Stimulated activated CD4-positive, alpha-beta T cell treated with anti-CD3 and anti-CD28 coated beads, Interleukin-12 subunit alpha, Interleukin-12 subunit beta, amount 100 ng/mL, for 4 hours (primary cell): ENCODE measurements around the gene DRAM2.

Experiments
- DNase-seq: peaks from one replicate; pipeline ENCODE4 v3.0.0-alpha.2; 2020

Gene DRAM2

GRCh38 chr1:111139956-111140679 is at the start of gene DRAM2, which contains the start of gene CEPT1:
TSS of gene DRAM2 (minus strand) at chr1:111140093. CDS start at chr1:111131554, 8,539 bp downstream.
TSS of gene CEPT1 (plus strand) at chr1:111140223. CDS start at chr1:111147715, 7,492 bp downstream.
- DNase-seq: peak; percentile 91

DNA sequence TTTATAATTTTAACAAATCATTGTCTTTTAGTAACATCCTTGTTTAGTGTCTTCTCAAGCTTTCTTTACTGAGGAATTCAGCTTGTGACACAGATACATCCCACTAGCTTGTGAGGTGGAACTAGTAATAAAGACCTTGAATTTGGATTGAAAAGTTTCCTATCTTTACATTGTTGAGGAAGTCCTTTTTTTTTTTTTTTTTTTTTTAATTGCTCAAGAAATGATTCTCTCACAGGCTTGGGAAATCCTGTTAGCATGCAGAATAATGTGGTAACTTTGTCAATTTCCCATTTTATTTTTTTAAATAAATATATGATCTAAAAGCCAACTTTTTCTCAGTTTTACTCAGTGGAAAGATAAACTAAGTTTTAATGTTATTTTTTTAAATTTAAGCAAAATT is 44.8 kb upstream of the DRAM2 start:
- no peak for DNase-seq

GRCh38 chr1:111183308-111184069 is 43.6 kb upstream of the DRAM2 start:
- no peak for DNase-seq

GRCh38 chr1:111182052-111182451 is 42.2 kb upstream of the DRAM2 start:
- no peak for DNase-seq

DNA sequence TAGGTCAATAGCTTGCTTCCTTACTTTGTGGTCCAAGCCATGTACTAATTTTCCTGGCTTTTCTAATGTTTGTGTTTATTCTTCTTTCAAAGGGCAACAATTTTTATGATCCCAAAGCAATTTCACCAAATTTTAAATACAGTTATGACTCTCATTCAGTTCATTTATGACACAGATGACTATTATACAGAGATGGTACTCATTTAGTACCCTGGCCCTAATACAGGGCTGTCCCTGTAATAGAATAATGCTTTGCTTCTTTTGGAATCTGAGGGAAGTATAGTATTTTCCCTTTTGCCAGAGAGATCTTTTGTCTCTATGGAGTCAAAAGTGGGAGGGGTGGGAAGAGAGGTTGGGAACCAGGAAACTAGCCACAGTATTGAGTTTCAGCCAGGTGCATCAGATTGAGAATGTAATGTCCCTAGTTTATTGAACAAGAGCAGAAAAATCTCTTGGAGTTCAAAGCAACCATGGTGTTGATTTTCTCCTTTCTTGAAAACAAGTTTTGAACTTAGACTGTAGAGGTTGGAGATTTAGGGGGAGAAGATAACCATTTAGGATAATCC is 40.2 kb upstream of the DRAM2 start:
- DNase-seq: no peak

DNA sequence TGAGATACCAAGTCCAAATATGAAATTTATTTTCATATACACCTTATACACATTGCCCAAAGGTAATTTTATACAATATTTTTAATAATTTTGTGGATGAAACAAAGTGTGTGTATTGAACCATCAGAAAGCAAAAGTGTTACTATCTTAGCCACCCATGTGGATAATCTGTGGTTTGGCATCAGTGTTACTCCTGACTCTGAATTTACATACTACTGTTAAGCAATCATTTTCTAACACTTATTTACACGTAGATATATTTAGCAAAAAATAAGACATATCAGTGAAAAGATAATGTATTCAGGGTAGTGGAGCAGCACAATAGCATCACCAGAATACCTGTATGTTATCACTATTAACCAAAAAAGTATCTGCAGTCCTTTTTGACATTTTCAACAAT is 36.8 kb upstream of the DRAM2 start:
- no peak for DNase-seq

- DNase-seq: no peak
Observed at GRCh38 chr1:111175349-111175748, 35.5 kb upstream of the DRAM2 start.

DNA sequence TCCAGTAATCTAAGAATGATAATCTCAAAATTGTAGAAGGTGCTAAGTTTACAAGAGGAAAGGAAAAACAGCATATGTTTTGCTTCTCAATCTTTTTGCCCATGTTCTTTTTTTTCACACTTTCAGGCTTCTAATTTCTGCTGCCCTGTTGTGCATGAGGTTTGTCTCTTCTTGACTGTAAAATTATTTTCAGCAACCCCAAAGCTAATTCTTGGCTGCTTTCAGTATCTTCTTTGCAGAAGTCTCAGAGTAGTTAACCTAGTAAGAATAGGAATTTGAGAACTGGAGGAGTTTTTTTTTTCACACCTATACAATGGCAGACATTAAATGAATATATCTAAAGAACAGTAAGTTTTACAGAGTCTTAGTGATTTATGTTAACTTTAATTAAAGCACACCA is 34.2 kb upstream of the DRAM2 start:
- no peak for DNase-seq

- no peak for DNase-seq
Observed at GRCh38 chr1:111172463-111172862, 32.6 kb upstream of the DRAM2 start.

- DNase-seq: no peak
Observed at GRCh38 chr1:111164151-111164550, 24.3 kb upstream of the DRAM2 start.

- no peak for DNase-seq
Observed at GRCh38 chr1:111163363-111163762, 23.5 kb upstream of the DRAM2 start.

DNA sequence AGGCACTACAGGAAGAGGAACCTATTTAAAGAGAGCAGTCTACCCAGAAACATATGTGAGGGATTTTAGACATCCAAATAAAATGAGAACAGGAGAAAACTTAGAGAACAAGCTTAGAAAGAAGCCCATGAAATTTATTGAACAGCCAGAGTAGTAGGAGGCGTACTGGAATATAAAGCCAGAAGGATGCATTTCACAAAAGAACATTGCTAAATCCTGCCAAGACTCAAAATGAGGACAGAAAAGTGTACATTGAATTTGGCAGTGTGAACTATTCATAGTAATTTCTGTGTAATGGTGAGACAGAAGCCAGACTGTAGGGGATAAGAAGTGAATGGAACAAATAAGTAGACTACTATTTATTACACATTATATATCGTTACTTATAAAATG is 22.6 kb upstream of the DRAM2 start:
- no peak for DNase-seq

GRCh38 chr1:111161843-111162487 is 22.1 kb upstream of the DRAM2 start:
- no peak for DNase-seq

DNA sequence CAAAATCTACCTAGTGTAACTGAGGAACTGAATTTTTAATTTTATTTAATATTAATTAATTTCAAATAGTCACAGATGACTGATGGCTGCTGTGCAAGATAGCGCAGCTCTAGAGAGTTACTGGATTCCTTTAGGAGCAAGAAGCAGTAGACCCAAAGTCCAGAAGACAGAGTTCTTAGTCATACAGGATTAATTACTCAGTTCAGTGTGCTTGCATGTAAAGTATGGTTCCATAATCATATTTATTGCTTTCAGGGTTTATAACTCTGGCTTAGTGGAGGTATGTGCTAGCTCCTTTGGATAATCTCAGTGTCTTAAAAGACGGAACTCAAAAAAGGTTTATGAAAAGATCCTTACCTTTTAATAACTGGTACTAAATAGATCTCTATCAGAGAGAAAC is 17.5 kb upstream of the DRAM2 start:
- DNase-seq: no peak

GRCh38 chr1:111154021-111154999 is 14.4 kb upstream of the DRAM2 start:
- no peak for DNase-seq

DNA sequence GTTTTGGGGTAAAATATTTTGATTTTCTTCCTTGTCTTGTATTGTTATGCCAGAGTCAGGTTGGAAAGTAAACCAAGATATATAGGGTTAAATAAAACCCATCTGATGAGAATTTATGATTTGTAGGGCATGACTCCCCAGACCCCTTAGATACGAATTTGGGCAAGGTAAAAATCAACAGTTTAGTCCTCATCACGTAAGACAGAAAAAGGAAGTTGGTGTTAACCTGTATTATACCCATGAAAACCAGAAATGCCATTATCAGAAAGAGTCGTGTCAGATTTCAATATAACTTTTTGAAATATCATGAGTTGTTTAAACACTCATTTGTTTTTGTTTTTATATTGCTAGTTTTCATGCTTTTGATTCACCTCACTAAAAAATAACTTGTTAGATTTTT is 11.9 kb upstream of the DRAM2 start:
- DNase-seq: no peak

- DNase-seq: no peak
Observed at GRCh38 chr1:111148376-111148881, 8.5 kb upstream of the DRAM2 start.

DNA sequence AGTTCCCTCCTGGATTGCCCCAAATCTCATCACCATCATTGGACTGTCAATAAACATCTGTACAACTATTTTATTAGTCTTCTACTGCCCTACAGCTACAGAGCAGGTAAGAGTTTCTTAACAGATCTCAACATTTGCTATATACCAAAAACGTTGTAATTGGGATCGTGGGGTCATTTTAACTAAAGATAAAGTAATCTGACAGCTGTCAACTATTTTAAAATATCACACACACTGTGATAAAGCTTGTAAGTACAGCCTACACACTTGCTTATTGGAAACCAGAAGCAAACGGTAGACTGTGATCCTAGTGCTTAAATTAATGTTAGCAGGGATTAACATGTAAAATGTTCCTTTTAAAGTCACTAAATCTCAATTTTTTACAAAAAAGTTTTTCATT is 8.1 kb upstream of the DRAM2 start:
- no peak for DNase-seq

- no peak for DNase-seq
Observed at GRCh38 chr1:111145963-111146768, 6.3 kb upstream of the DRAM2 start.

DNA sequence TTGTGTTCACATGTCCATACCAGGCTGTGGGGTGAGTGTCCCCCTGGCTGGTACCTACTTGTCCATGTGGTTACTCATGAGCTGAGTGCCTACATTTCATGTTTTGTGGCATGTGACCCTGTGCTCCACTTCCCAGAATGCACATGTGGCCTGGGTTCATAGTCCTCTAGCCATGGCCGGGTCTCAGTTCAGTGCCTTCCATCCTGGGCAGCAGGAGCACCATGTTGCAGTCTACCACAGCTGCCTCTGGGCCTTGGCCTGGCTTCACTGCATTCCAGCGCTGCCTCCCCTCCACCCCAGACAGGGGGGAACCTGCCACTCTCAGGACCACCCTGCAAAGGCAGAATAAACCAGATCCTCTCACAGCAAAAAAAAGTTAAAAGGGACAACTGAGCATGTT is 5.6 kb upstream of the DRAM2 start:
- DNase-seq: no peak

DNA sequence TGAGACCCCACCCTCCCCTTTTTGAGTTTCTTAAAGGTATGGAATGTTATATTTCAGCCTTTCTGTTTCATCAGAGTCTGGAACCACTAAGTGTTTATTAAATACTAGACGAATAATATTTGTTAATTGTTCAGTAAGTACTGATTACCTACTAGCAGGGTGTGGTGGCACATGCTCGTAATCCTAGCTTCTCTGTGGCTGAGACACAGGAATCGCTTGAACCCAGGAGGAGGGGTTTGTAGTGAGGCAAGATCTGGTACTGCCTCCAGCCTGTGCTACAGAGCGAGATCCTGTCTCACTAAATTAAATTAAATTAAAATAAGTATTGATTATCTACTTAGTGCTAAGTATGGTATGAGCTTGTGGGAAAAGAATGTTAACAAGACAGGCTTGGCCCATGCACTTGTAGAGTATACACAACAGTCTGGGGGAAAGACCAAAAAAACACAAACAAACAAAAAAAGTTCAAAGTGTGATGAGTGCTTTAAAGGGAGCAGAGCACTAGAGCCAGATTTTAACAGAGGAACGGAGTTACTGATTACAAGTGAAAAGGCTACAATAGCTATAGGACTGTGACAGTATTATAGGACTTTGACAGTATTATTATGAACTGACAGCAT is 2.6 kb upstream of the DRAM2 start:
- DNase-seq: no peak
